ENCODE results near the gene COTL1.
"Not testable (repeated sequence)": the region's sequence is repeated elsewhere in the genome, so short reads cannot be mapped to it uniquely, and the experiment has no call there.

COTL1 gene

GRCh38 chr16:84567286-84567962 lies 50.5 kb downstream of the COTL1 start:
- FAIRE-seq: no peak

GRCh38 chr16:84566545-84567257 lies 51.2 kb downstream of the COTL1 start:
- no peak for FAIRE-seq

GRCh38 chr16:84565669-84566495 lies 52.0 kb downstream of the COTL1 start:
- FAIRE-seq: no peak

GRCh38 chr16:84563786-84564420 lies 54.0 kb downstream of the COTL1 start:
- FAIRE-seq: no peak

GRCh38 chr16:84563064-84563715 lies 54.7 kb downstream of the COTL1 start:
- FAIRE-seq: no peak

GRCh38 chr16:84562174-84562815 lies 55.6 kb downstream of the COTL1 start:
- FAIRE-seq: no peak

- no peak for FAIRE-seq
These were observed 56.6 kb downstream of the COTL1 start for GRCh38 chr16:84561291-84561690.

GRCh38 chr16:84560269-84560668 lies 57.6 kb downstream of the COTL1 start:
- FAIRE-seq: no peak

- no peak for FAIRE-seq
These were observed 58.5 kb downstream of the COTL1 start for GRCh38 chr16:84559311-84559932.

GRCh38 chr16:84558850-84559249 lies 59.0 kb downstream of the COTL1 start:
- not testable (repeated sequence) for FAIRE-seq

- no peak for FAIRE-seq
These were observed 60.4 kb downstream of the COTL1 start for GRCh38 chr16:84557504-84557903.

- FAIRE-seq: no peak
These were observed 60.8 kb downstream of the COTL1 start for GRCh38 chr16:84557059-84557458.

GRCh38 chr16:84555418-84556196 lies 62.3 kb downstream of the COTL1 start:
- FAIRE-seq: no peak

GRCh38 chr16:84554627-84555328 lies 63.1 kb downstream of the COTL1 start:
- no peak for FAIRE-seq

GRCh38 chr16:84553873-84554399 lies 63.9 kb downstream of the COTL1 start:
- no peak for FAIRE-seq

GRCh38 chr16:84552135-84552534 lies 65.7 kb downstream of the COTL1 start:
- no peak for FAIRE-seq

- no peak for FAIRE-seq
These were observed 67.8 kb downstream of the COTL1 start for GRCh38 chr16:84550096-84550495.

- FAIRE-seq: no peak
These were observed 68.7 kb downstream of the COTL1 start for GRCh38 chr16:84548971-84549844.

GRCh38 chr16:84548508-84548907 lies 69.4 kb downstream of the COTL1 start:
- no peak for FAIRE-seq
